Mesothelial cell of epicardium (in vitro differentiated cells): ENCODE results near the gene TMEM54. TPM values are rescaled to one million over a fixed set of nuclear protein-coding genes. Genes with fewer than 3 reads are reported as not detected.

Source experiments
- DNase-seq, 2 experiments: peaks; one replicate each; pipeline ENCODE4 v3.0.0; 2021; ENCODE audit warnings: low spot score in 2 of 2; ENCODE audit not compliant: unreplicated experiment in 2 of 2
- H3K27ac Mint-ChIP-seq: 2 replicates; pipeline ENCODE4 v1.8.0; 2021; ENCODE audit warnings: mixed read lengths
- H3K27me3 Mint-ChIP-seq: 2 replicates; pipeline ENCODE4 v1.8.0; 2021; ENCODE audit warnings: low read depth, mixed read lengths
- H3K36me3 Mint-ChIP-seq: 2 replicates; pipeline ENCODE4 v1.8.0; 2021; ENCODE audit warnings: mixed read lengths
- H3K4me1 Mint-ChIP-seq: 2 replicates; pipeline ENCODE4 v1.8.0; 2021; ENCODE audit warnings: mixed read lengths
- H3K4me3 Mint-ChIP-seq: 2 replicates; pipeline ENCODE4 v1.8.0; 2021; ENCODE audit warnings: mild to moderate bottlenecking, moderate library complexity, mixed read lengths
- H3K9me3 Mint-ChIP-seq: 2 replicates; pipeline ENCODE4 v1.8.0; 2021; ENCODE audit warnings: mixed read lengths
- total RNA-seq: library from RNA; stranded (reverse); gene quantifications from 3 replicates; pipeline ENCODE4 v1.2.1, GENCODE V29; 2021
- TF ChIP-seq, protein P1 (sequence below): fragments of 200-600 bp; sonication (generic); IDR thresholded peaks from one replicate; pipeline ENCODE4 v1.5.0; 2021; ENCODE audit warnings: antibody characterized with exemption; ENCODE audit not compliant: unreplicated experiment

TMEM54 gene
- total RNA-seq, 1 donor from 2014 or later, result 49.0 TPM

DNA sequence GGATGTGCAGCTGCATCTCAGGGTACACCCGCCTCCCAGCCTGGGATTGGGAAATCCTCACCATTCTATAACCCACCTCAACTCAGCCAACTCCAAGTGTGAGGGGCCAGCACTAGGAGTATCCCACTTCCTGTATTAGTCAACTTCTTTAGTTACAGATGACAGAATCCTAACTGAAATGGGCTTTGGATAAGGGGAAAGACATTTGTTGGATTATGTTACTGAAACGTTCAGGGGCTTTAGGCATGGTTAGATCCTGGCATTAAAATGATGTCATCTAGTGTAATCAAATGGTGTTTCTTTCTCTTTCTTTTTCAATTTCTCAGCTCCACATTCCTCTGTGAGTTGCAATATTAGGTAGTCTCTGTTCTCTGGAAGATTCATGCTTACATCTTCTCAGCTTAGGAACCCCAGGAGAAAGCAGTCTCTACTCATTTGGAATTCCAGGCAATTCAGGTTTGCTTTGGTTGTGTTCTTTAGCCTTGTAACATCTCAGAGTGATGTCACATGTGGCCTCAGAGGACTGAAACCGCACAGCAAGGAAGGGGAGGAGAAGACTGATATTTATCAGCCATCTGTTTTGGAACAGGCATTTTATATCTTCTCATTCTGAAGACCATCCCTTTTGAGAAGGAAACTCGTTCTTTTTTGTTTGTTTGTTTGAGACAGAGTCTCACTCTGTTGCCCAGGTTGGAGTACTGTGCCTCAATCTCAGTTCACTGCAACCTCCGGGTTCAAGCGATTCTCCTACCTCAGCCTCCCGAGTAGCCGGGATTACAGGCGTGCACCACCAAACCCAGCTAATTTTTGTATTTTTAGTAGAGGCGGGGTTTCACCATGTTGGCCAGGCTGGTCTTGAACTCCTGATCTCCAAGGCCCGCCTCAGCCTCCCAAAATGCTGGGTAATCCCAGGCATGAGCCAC is 18.9 kb upstream of the TMEM54 start:
- peak overlapping the region; percentile 11 for H3K27ac Mint-ChIP-seq
- peaks cover 24% of the 10 kb centered on the region for H3K4me1 Mint-ChIP-seq
- TF ChIP-seq, protein P1, sequence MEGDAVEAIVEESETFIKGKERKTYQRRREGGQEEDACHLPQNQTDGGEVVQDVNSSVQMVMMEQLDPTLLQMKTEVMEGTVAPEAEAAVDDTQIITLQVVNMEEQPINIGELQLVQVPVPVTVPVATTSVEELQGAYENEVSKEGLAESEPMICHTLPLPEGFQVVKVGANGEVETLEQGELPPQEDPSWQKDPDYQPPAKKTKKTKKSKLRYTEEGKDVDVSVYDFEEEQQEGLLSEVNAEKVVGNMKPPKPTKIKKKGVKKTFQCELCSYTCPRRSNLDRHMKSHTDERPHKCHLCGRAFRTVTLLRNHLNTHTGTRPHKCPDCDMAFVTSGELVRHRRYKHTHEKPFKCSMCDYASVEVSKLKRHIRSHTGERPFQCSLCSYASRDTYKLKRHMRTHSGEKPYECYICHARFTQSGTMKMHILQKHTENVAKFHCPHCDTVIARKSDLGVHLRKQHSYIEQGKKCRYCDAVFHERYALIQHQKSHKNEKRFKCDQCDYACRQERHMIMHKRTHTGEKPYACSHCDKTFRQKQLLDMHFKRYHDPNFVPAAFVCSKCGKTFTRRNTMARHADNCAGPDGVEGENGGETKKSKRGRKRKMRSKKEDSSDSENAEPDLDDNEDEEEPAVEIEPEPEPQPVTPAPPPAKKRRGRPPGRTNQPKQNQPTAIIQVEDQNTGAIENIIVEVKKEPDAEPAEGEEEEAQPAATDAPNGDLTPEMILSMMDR, result no peak
- H3K4me3 Mint-ChIP-seq, result no peak overlapping the region
- H3K27me3 Mint-ChIP-seq, result no peaks in the 10 kb centered on the region
- no peak for DNase-seq
- no peaks in the 10 kb centered on the region for H3K9me3 Mint-ChIP-seq
- H3K36me3 Mint-ChIP-seq, result no peaks in the 10 kb centered on the region

- H3K4me3 Mint-ChIP-seq, result no peak overlapping the region
- no peak for DNase-seq
- TF ChIP-seq, protein P1, result no peak
- H3K27me3 Mint-ChIP-seq, result no peaks in the 10 kb centered on the region
- no peaks in the 10 kb centered on the region for H3K36me3 Mint-ChIP-seq
- H3K9me3 Mint-ChIP-seq, result no peaks in the 10 kb centered on the region
- peak overlapping the region; percentile 21 for H3K27ac Mint-ChIP-seq
- H3K4me1 Mint-ChIP-seq, result peaks cover 13% of the 10 kb centered on the region
Observed at GRCh38 chr1:32918179-32918578, 17.0 kb upstream of the TMEM54 start.

DNA sequence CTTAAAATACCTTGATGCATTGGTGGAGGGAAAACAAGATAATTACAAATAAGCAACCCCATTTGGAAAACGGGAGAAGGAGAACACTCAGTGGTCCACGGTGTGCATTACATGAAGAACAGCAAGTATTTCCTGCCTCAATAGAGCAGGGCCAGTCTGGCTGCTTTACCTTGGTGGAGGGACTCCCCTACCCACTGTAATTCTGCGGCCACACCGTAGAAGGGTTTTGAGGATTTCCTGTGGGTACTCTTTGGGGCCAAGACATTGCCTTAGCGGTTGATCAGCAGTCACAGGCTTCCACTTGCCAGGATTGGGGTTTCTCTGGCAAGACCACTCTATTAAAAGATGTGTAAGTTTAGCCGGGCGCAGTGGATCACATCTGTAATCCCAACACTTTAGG is 16.3 kb upstream of the TMEM54 start:
- Mint-ChIP-seq H3K4me1 (peaks cover 13% of the 10 kb centered on the region), H3K4me3 (no peak overlapping the region), H3K27ac (no peak overlapping the region), H3K9me3 (no peaks in the 10 kb centered on the region), H3K27me3 (no peaks in the 10 kb centered on the region), H3K36me3 (no peaks in the 10 kb centered on the region)
- TF ChIP-seq, protein P1, result no peak
- no peak for DNase-seq

- Mint-ChIP-seq H3K9me3 (no peaks in the 10 kb centered on the region), H3K27ac (no peak overlapping the region), H3K4me3 (no peak overlapping the region), H3K36me3 (no peaks in the 10 kb centered on the region), H3K4me1 (peaks cover 13% of the 10 kb centered on the region), H3K27me3 (no peaks in the 10 kb centered on the region)
- DNase-seq, result no peak
- TF ChIP-seq, protein P1, result no peak
Observed at GRCh38 chr1:32915766-32916706, 14.8 kb upstream of the TMEM54 start.

GRCh38 chr1:32910319-32910718 is 9.1 kb upstream of the TMEM54 start:
- Mint-ChIP-seq H3K4me3 (no peak overlapping the region), H3K4me1 (no peaks in the 10 kb centered on the region), H3K27ac (no peak overlapping the region), H3K27me3 (no peaks in the 10 kb centered on the region), H3K9me3 (peaks cover 5% of the 10 kb centered on the region), H3K36me3 (no peaks in the 10 kb centered on the region)
- no peak for DNase-seq
- TF ChIP-seq, protein P1, result no peak
